ENCODE measurements around the gene CEMP1.

The CEMP1 gene

GRCh38 chr16:2523801-2524231 lies 7.4 kb downstream of the CEMP1 start:
- no peak for DNase-seq (ENCODE audit: low read depth)
- no peak for TF ChIP-seq CTCF (conservative IDR thresholded peaks at IDR 0.05; ENCODE audit: low read length)

GRCh38 chr16:2520784-2521531 lies 10.2 kb downstream of the CEMP1 start:
- H3K4me3 ChIP-seq (ENCODE audit: low read length), result peak overlapping the region; percentile 67
- no peak for DNase-seq (ENCODE audit: low read depth)
- TF ChIP-seq CTCF (conservative IDR thresholded peaks at IDR 0.05; ENCODE audit: low read length), result peak; percentile 2; the same call in 1 of the 2 replicates

More at GRCh38 chr16:2523801-2524231, 7.4 kb downstream of the CEMP1 start:
- H3K4me3 ChIP-seq (ENCODE audit: low read length), result no peak overlapping the region

GRCh38 chr16:2520097-2520783 lies 11.0 kb downstream of the CEMP1 start, which contains the start of gene AMDHD2:
Gene AMDHD2, plus strand, starts transcription at chr16:2520371. Its CDS starts 88 bp downstream, at chr16:2520459.
- H3K4me3 ChIP-seq (ENCODE audit: low read length), result peak within 1 kb of the TSS; percentile 67
- no peak for TF ChIP-seq CTCF (conservative IDR thresholded peaks at IDR 0.05; ENCODE audit: low read length)
- DNase-seq (ENCODE audit: low read depth), result peak; percentile 89

- peak overlapping the region; percentile 40 for H3K4me3 ChIP-seq (ENCODE audit: low read length)
- DNase-seq (ENCODE audit: low read depth), result no peak
These were observed 11.5 kb downstream of the CEMP1 start for GRCh38 chr16:2519711-2520080.

GRCh38 chr16:2518823-2519710 lies 12.1 kb downstream of the CEMP1 start:
- H3K4me3 ChIP-seq (ENCODE audit: low read length), result no peak overlapping the region
- no peak for DNase-seq (ENCODE audit: low read depth)
- no peak for TF ChIP-seq CTCF (conservative IDR thresholded peaks at IDR 0.05; ENCODE audit: low read length)

More at GRCh38 chr16:2519711-2520080, 11.5 kb downstream of the CEMP1 start:
- TF ChIP-seq CTCF (conservative IDR thresholded peaks at IDR 0.05; ENCODE audit: low read length), result no peak

GRCh38 chr16:2517954-2518605 lies 13.1 kb downstream of the CEMP1 start:
- H3K4me3 ChIP-seq (ENCODE audit: low read length), result no peak overlapping the region
- no peak for TF ChIP-seq CTCF (conservative IDR thresholded peaks at IDR 0.05; ENCODE audit: low read length)
- DNase-seq (ENCODE audit: low read depth), result no peak
